ENCODE measurements around the gene ITK.

Gene ITK

DNA sequence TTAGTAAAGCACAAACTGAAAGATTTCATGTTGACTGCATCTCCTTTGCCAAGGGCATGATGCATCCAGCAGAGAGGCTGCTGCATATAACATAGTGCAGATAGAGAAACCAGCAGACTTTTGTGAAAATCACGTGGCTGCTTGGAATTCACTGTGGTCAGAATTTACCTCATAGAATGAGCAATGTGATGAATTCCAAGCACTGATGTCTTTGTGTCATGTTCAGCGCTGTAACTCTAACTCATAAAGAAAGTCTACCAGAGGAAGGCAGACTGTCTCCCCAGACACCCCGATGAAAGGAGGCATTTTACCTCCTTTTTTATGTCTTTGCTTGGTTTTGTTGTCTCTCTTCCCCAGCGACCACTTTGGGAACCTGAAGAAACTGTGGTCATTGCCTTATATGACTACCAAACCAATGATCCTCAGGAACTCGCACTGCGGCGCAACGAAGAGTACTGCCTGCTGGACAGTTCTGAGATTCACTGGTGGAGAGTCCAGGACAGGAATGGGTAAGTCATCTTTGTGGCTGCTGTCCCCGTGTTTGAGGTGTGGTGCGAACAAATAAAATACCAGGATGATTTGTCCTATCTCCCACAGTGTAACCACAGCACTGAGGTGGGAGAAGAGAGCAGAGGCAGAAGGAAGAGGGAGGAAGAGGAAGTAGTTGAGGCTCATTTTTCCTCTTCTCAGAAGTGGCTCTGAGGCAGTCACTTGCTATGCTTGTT, 42.0 kb downstream of the ITK start:
- TF ChIP-seq, protein P1, sequence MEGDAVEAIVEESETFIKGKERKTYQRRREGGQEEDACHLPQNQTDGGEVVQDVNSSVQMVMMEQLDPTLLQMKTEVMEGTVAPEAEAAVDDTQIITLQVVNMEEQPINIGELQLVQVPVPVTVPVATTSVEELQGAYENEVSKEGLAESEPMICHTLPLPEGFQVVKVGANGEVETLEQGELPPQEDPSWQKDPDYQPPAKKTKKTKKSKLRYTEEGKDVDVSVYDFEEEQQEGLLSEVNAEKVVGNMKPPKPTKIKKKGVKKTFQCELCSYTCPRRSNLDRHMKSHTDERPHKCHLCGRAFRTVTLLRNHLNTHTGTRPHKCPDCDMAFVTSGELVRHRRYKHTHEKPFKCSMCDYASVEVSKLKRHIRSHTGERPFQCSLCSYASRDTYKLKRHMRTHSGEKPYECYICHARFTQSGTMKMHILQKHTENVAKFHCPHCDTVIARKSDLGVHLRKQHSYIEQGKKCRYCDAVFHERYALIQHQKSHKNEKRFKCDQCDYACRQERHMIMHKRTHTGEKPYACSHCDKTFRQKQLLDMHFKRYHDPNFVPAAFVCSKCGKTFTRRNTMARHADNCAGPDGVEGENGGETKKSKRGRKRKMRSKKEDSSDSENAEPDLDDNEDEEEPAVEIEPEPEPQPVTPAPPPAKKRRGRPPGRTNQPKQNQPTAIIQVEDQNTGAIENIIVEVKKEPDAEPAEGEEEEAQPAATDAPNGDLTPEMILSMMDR (IDR thresholded peaks at IDR 0.05; ENCODE audit: low read depth, low read length): no peak
- TF ChIP-seq POLR2A (IDR thresholded peaks at IDR 0.05; ENCODE audit: extremely low read depth, insufficient read length) (no peak), MAX (IDR thresholded peaks at IDR 0.05; ENCODE audit: low read depth, low read length) (no peak), MYC (IDR thresholded peaks at IDR 0.05; ENCODE audit: low read depth, low read length) (no peak)
- H3K4me3 ChIP-seq (ENCODE audit: low read depth, low read length): no peak overlapping the region
- DNase-seq (ENCODE audit: low read depth): no peak

- no peak overlapping the region for H3K4me3 ChIP-seq (ENCODE audit: low read depth, low read length)
- TF ChIP-seq MYC (IDR thresholded peaks at IDR 0.05; ENCODE audit: low read depth, low read length) (no peak), MAX (IDR thresholded peaks at IDR 0.05; ENCODE audit: low read depth, low read length) (no peak), POLR2A (IDR thresholded peaks at IDR 0.05; ENCODE audit: extremely low read depth, insufficient read length) (no peak)
- TF ChIP-seq, protein P1 (IDR thresholded peaks at IDR 0.05; ENCODE audit: low read depth, low read length): no peak
Observed at GRCh38 chr5:157225469-157226422, 45.1 kb downstream of the ITK start.

GRCh38 chr5:157230610-157231009, 50.0 kb downstream of the ITK start:
- H3K4me3 ChIP-seq (ENCODE audit: low read depth, low read length): no peak overlapping the region
- no peak for TF ChIP-seq MYC (IDR thresholded peaks at IDR 0.05; ENCODE audit: low read depth, low read length)
- TF ChIP-seq, protein P1 (IDR thresholded peaks at IDR 0.05; ENCODE audit: low read depth, low read length): no peak
- no peak for TF ChIP-seq MAX (IDR thresholded peaks at IDR 0.05; ENCODE audit: low read depth, low read length)
- no peak for TF ChIP-seq POLR2A (IDR thresholded peaks at IDR 0.05; ENCODE audit: extremely low read depth, insufficient read length)
- DNase-seq (ENCODE audit: low read depth): no peak

More at GRCh38 chr5:157225469-157226422, 45.1 kb downstream of the ITK start:
- no peak for DNase-seq (ENCODE audit: low read depth)

DNA sequence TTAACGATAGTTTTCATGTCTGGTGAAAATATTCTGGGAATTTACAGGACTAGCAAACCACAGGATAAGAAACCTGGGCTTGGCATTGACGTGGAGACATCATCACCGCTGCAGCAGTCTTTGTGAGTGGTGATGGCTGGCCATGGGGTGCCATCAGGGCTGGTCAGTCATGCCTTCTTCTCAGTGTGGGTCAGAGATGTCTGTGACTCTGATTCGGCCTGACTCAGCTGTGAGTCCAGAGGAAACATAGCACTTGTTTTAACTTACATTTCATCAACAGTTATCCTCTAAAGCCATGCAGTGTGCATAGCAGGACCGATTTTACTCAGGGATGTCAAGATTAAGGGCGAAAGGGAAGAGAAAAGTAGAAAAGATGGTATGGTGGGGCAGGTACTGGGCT, 52.1 kb downstream of the ITK start:
- TF ChIP-seq POLR2A (IDR thresholded peaks at IDR 0.05; ENCODE audit: extremely low read depth, insufficient read length) (no peak), MYC (IDR thresholded peaks at IDR 0.05; ENCODE audit: low read depth, low read length) (no peak), MAX (IDR thresholded peaks at IDR 0.05; ENCODE audit: low read depth, low read length) (no peak)
- TF ChIP-seq, protein P1 (IDR thresholded peaks at IDR 0.05; ENCODE audit: low read depth, low read length): no peak
- DNase-seq (ENCODE audit: low read depth): no peak
- no peak overlapping the region for H3K4me3 ChIP-seq (ENCODE audit: low read depth, low read length)

DNA sequence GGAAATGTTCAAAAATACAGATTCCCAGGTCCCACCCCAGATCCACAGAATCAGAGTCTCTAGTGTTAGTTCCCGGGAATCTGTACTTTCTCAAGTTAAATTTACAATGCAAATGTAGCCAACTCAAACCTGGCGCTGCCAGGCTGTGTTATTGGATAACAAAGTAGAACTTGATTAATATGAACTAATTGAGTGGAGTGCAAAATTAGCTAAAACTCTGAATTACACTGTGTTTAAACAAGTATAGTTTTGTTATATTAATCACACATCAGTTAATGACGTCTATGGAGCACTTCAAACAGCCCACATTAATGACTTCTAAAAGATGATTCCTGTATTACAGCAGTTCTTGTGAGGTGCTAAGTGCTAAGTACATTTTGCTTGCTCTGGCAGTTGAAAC, 52.9 kb downstream of the ITK start:
- TF ChIP-seq MYC (IDR thresholded peaks at IDR 0.05; ENCODE audit: low read depth, low read length) (no peak), MAX (IDR thresholded peaks at IDR 0.05; ENCODE audit: low read depth, low read length) (no peak), POLR2A (IDR thresholded peaks at IDR 0.05; ENCODE audit: extremely low read depth, insufficient read length) (no peak)
- TF ChIP-seq, protein P1 (IDR thresholded peaks at IDR 0.05; ENCODE audit: low read depth, low read length): no peak
- no peak overlapping the region for H3K4me3 ChIP-seq (ENCODE audit: low read depth, low read length)

More for the DNA sequence above, 52.9 kb downstream of the ITK start:
- no peak for DNase-seq (ENCODE audit: low read depth)
